PC-3 (cell line): Measurements from ENCODE around the gene BRME1.

Experiments used
- EZH2 ChIP-seq: fragments of 300-600 bp; sonication (generic); IDR thresholded peaks from one replicate; pipeline ENCODE4 v1.6.1; 2017; ENCODE audit warnings: antibody characterized with exemption, mild to moderate bottlenecking, low read length; ENCODE audit not compliant: unreplicated experiment
- EZH2phosphoT487 ChIP-seq: fragments of 300-600 bp; sonication (generic); IDR thresholded peaks from 2 replicates; pipeline ENCODE4 v1.6.1; 2018; ENCODE audit warnings: mild to moderate bottlenecking, antibody characterized with exemption, low read length, borderline replicate concordance
- TF ChIP-seq, protein P1 (sequence below): fragments of 300-600 bp; sonication (generic); conservative IDR thresholded peaks from 2 replicates; pipeline ENCODE4 v1.5.1; 2017; ENCODE audit warnings: antibody characterized with exemption, low read depth, mild to moderate bottlenecking, low read length

DNA sequence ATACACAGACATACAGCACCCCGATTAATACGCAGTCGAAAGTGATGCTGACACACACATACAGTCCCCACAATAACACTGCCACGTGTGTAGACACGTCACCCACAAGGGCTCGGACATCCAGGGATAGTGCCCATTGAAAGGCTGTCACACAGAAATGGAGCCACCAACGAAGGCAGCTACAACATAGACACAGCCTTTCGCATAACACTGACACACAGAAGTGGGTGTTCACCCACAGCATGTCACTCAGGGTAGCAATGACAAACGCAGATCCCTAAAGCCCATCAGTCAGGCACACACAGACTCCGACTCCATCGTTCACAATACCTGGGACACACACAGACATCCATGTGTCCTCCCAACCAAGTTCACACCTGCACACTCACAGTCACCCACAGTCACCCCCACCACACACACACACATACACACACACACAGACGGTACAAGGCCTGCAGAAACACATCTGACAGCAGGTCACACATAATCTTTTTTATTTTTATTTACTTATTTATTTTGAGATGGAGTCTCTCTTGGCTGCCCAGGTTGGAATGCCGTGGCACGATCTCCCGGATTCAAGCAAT is 39.4 kb downstream of the BRME1 start:
- TF ChIP-seq EZH2 (no peak), EZH2phosphoT487 (no peak)
- TF ChIP-seq, protein P1, sequence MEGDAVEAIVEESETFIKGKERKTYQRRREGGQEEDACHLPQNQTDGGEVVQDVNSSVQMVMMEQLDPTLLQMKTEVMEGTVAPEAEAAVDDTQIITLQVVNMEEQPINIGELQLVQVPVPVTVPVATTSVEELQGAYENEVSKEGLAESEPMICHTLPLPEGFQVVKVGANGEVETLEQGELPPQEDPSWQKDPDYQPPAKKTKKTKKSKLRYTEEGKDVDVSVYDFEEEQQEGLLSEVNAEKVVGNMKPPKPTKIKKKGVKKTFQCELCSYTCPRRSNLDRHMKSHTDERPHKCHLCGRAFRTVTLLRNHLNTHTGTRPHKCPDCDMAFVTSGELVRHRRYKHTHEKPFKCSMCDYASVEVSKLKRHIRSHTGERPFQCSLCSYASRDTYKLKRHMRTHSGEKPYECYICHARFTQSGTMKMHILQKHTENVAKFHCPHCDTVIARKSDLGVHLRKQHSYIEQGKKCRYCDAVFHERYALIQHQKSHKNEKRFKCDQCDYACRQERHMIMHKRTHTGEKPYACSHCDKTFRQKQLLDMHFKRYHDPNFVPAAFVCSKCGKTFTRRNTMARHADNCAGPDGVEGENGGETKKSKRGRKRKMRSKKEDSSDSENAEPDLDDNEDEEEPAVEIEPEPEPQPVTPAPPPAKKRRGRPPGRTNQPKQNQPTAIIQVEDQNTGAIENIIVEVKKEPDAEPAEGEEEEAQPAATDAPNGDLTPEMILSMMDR, result no peak
